ENCODE data around the gene LHFPL3.

The LHFPL3 gene

DNA sequence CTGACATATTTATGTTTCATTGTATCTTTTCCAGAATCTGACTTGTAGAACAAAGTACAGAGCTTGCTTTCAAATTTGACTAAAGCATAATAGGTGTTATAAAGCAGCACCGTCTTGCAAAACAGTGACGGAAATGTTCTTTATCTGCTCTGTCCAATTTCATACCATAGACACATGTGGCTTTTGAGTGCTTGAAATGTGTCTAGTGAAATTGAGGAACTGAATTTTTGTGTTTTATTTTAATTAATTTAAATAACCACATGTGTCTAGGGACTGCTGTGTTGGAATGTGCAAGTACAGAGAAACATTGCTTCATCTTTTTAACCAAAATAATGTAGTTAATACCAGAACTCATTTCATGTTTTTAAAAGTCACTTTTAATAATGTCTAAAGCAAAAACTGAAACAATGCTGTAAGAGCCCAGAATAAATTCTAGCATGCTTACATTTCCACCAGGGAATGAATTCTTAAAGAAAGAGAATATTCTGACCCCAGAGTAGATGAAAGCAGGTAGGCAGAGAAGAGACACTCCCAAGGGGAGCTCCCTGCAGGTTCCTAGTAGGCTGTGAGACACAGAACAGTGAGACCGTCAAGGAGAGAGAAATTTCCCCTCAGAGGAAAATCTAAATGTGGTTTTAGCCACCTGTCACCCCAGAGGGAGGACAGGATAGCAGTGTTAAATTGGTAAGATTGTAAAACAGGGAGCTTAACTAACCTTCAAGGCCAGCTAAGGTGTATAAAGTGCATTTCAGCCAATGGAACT is 510.3 kb downstream of the LHFPL3 start:
- H3K79me2 ChIP-seq (ENCODE audit: insufficient read depth, low read length) = no peaks in the 10 kb centered on the region
- no peak overlapping the region for H3K27ac ChIP-seq (ENCODE audit: low read depth, low read length, poor library complexity, severe bottlenecking)
- TF ChIP-seq, protein P1, sequence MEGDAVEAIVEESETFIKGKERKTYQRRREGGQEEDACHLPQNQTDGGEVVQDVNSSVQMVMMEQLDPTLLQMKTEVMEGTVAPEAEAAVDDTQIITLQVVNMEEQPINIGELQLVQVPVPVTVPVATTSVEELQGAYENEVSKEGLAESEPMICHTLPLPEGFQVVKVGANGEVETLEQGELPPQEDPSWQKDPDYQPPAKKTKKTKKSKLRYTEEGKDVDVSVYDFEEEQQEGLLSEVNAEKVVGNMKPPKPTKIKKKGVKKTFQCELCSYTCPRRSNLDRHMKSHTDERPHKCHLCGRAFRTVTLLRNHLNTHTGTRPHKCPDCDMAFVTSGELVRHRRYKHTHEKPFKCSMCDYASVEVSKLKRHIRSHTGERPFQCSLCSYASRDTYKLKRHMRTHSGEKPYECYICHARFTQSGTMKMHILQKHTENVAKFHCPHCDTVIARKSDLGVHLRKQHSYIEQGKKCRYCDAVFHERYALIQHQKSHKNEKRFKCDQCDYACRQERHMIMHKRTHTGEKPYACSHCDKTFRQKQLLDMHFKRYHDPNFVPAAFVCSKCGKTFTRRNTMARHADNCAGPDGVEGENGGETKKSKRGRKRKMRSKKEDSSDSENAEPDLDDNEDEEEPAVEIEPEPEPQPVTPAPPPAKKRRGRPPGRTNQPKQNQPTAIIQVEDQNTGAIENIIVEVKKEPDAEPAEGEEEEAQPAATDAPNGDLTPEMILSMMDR (IDR thresholded peaks at IDR 0.05; ENCODE audit: low read length) = no peak
- H3K4me3 ChIP-seq (ENCODE audit: low read depth, low read length, poor library complexity, severe bottlenecking) = no peak overlapping the region
- H3K9ac ChIP-seq (ENCODE audit: low read length) = no peak overlapping the region
- no peaks in the 10 kb centered on the region for H3K9me2 ChIP-seq (ENCODE audit: low read depth, low read length)
- no peaks in the 10 kb centered on the region for H3F3A ChIP-seq (ENCODE audit: insufficient read depth, low read length)
- H3K9me3 ChIP-seq (ENCODE audit: low read length) = no peaks in the 10 kb centered on the region
- H3K4me2 ChIP-seq (ENCODE audit: low read length) = no peak overlapping the region
- no peaks in the 10 kb centered on the region for H4K20me1 ChIP-seq (ENCODE audit: insufficient read depth, low read length)
- no peak overlapping the region for H2AFZ ChIP-seq (ENCODE audit: low read length)
- no peaks in the 10 kb centered on the region for H3K4me1 ChIP-seq (ENCODE audit: insufficient read depth, low read length, severe bottlenecking)
- H3K36me3 ChIP-seq (ENCODE audit: insufficient read depth, low read length) = no peaks in the 10 kb centered on the region
- H3K27me3 ChIP-seq (ENCODE audit: insufficient read depth, low read length) = no peaks in the 10 kb centered on the region

DNA sequence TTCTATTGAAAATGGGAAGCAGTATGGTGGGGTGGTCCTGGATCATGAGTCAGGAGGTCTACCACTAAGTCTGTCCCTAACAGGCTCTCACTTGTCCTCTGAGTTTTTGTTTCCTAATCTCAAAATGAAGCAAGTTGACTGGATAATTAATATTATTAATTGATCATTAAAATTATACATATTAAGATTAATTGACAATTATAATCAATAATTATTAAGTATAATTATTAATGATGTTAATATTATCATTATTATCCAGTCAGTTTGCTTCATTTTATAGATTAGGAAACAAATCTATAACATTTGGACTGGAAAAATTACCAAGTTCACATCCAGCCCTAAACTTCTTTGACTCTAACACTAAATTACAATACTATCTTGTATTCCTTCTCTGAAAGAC is 511.4 kb downstream of the LHFPL3 start:
- no peak overlapping the region for H2AFZ ChIP-seq (ENCODE audit: low read length)
- TF ChIP-seq, protein P1 (IDR thresholded peaks at IDR 0.05; ENCODE audit: low read length) = no peak
- TF ChIP-seq EZH2 (IDR thresholded peaks at IDR 0.05; ENCODE audit: borderline replicate concordance, low read length) = no peak

DNA sequence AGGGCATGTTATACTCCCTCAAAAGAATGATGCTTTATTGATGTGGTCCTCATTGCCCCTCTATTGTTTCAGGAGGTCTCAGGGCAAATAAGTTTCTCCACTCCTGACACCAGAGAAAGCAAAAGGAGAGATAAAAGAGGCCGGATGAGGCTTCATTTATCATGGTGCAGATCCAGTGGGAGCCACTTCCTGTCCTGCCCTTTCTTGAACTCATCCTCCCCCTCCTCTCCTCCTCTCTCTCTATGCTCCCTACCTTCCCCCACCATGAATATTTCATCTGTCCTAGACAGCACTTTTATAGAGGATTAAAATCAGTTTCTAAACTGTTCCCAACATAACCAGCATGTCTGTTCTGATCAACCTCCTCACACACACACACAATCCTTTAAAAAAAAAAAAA is 513.4 kb downstream of the LHFPL3 start:
- Histone ChIP-seq H3K4me3 (ENCODE audit: low read depth, low read length, poor library complexity, severe bottlenecking) (no peak overlapping the region), H3K27ac (ENCODE audit: low read depth, low read length, poor library complexity, severe bottlenecking) (no peak overlapping the region), H3K9ac (ENCODE audit: low read length) (no peak overlapping the region), H3K4me1 (ENCODE audit: insufficient read depth, low read length, severe bottlenecking) (no peaks in the 10 kb centered on the region), H3K79me2 (ENCODE audit: insufficient read depth, low read length) (no peaks in the 10 kb centered on the region), H3F3A (ENCODE audit: insufficient read depth, low read length) (no peaks in the 10 kb centered on the region), H3K27me3 (ENCODE audit: insufficient read depth, low read length) (no peaks in the 10 kb centered on the region), H3K9me2 (ENCODE audit: low read depth, low read length) (no peaks in the 10 kb centered on the region), H3K36me3 (ENCODE audit: insufficient read depth, low read length) (no peaks in the 10 kb centered on the region), H3K4me2 (ENCODE audit: low read length) (no peak overlapping the region), H4K20me1 (ENCODE audit: insufficient read depth, low read length) (no peaks in the 10 kb centered on the region), H3K9me3 (ENCODE audit: low read length) (no peaks in the 10 kb centered on the region), H2AFZ (ENCODE audit: low read length) (no peak overlapping the region)
- TF ChIP-seq, protein P1 (IDR thresholded peaks at IDR 0.05; ENCODE audit: low read length) = no peak
- TF ChIP-seq EZH2 (IDR thresholded peaks at IDR 0.05; ENCODE audit: borderline replicate concordance, low read length) = no peak

More for the DNA sequence above, 511.4 kb downstream of the LHFPL3 start:
- Histone ChIP-seq H3K4me3 (ENCODE audit: low read depth, low read length, poor library complexity, severe bottlenecking) (no peak overlapping the region), H3F3A (ENCODE audit: insufficient read depth, low read length) (no peaks in the 10 kb centered on the region), H3K9me3 (ENCODE audit: low read length) (no peaks in the 10 kb centered on the region), H4K20me1 (ENCODE audit: insufficient read depth, low read length) (no peaks in the 10 kb centered on the region), H3K36me3 (ENCODE audit: insufficient read depth, low read length) (no peaks in the 10 kb centered on the region), H3K9me2 (ENCODE audit: low read depth, low read length) (no peaks in the 10 kb centered on the region), H3K9ac (ENCODE audit: low read length) (no peak overlapping the region), H3K27ac (ENCODE audit: low read depth, low read length, poor library complexity, severe bottlenecking) (no peak overlapping the region), H3K4me2 (ENCODE audit: low read length) (no peak overlapping the region), H3K79me2 (ENCODE audit: insufficient read depth, low read length) (no peaks in the 10 kb centered on the region), H3K27me3 (ENCODE audit: insufficient read depth, low read length) (no peaks in the 10 kb centered on the region), H3K4me1 (ENCODE audit: insufficient read depth, low read length, severe bottlenecking) (no peaks in the 10 kb centered on the region)

Data from OCI-LY1 (cell line).